ENCODE results near the gene IDI2. TPM values are rescaled to one million over a fixed set of nuclear protein-coding genes. Genes with fewer than 3 reads are reported as not detected.
A peak's percentile ranks its signal among the peaks of the same experiment; 100 is the strongest.
"Not testable (repeated sequence)": the region's sequence is repeated elsewhere in the genome, so short reads cannot be mapped to it uniquely, and the experiment has no call there.

IDI2 gene
- total RNA-seq, 1 donor from 2014 or later, result not detected

GRCh38 chr10:1009947-1010346 lies 15.7 kb downstream of the IDI2 start:
- not testable (repeated sequence) for DNase-seq (ENCODE audit: extremely low read depth, low read depth, low spot score)

- DNase-seq (ENCODE audit: extremely low read depth, low read depth, low spot score), result no peak
These were observed 16.6 kb downstream of the IDI2 start for GRCh38 chr10:1009071-1009494.

GRCh38 chr10:1007583-1007982 lies 18.1 kb downstream of the IDI2 start:
- DNase-seq (ENCODE audit: extremely low read depth, low read depth, low spot score), result no peak

GRCh38 chr10:1006573-1006972 lies 19.1 kb downstream of the IDI2 start:
- no peak for DNase-seq (ENCODE audit: extremely low read depth, low read depth, low spot score)

GRCh38 chr10:1003884-1004670 lies 21.6 kb downstream of the IDI2 start:
- no peak for DNase-seq (ENCODE audit: extremely low read depth, low read depth, low spot score)

- no peak for DNase-seq (ENCODE audit: extremely low read depth, low read depth, low spot score)
These were observed 23.1 kb downstream of the IDI2 start for GRCh38 chr10:1002425-1003006.

GRCh38 chr10:997266-998022 lies 28.2 kb downstream of the IDI2 start:
- no peak for DNase-seq (ENCODE audit: extremely low read depth, low read depth, low spot score)

- DNase-seq (ENCODE audit: extremely low read depth, low read depth, low spot score), result no peak
These were observed 29.6 kb downstream of the IDI2 start for GRCh38 chr10:996031-996430.

GRCh38 chr10:995559-995926 lies 30.1 kb downstream of the IDI2 start:
- no peak for DNase-seq (ENCODE audit: extremely low read depth, low read depth, low spot score)

- no peak for DNase-seq (ENCODE audit: extremely low read depth, low read depth, low spot score)
These were observed 30.7 kb downstream of the IDI2 start for GRCh38 chr10:994836-995558.

GRCh38 chr10:992871-993270 lies 32.8 kb downstream of the IDI2 start:
- no peak for DNase-seq (ENCODE audit: extremely low read depth, low read depth, low spot score)

- DNase-seq (ENCODE audit: extremely low read depth, low read depth, low spot score), result no peak
These were observed 33.2 kb downstream of the IDI2 start for GRCh38 chr10:992467-992866.

GRCh38 chr10:990808-991207 lies 34.9 kb downstream of the IDI2 start:
- no peak for DNase-seq (ENCODE audit: extremely low read depth, low read depth, low spot score)

GRCh38 chr10:988667-989545 lies 36.8 kb downstream of the IDI2 start:
- DNase-seq (ENCODE audit: extremely low read depth, low read depth, low spot score), result no peak

- DNase-seq (ENCODE audit: extremely low read depth, low read depth, low spot score), result peak; percentile 80
These were observed 37.6 kb downstream of the IDI2 start, which contains the start of gene GTPBP4 for GRCh38 chr10:987870-988666. Gene GTPBP4, plus strand, starts transcription at chr10:988434. Its CDS starts 46 bp downstream, at chr10:988480.

GRCh38 chr10:987620-987869 lies 38.1 kb downstream of the IDI2 start:
- no peak for DNase-seq (ENCODE audit: extremely low read depth, low read depth, low spot score)

GRCh38 chr10:986881-987619 lies 38.6 kb downstream of the IDI2 start:
- no peak for DNase-seq (ENCODE audit: extremely low read depth, low read depth, low spot score)

- no peak for DNase-seq (ENCODE audit: extremely low read depth, low read depth, low spot score)
These were observed 39.4 kb downstream of the IDI2 start for GRCh38 chr10:986137-986825.
